OCI-LY3 (cell line): ENCODE measurements around the gene VAMP7.

Experiments
- EZH2phosphoT487 ChIP-seq: fragments of 200-600 bp; shearing (Covaris generic); IDR thresholded peaks from 2 replicates; pipeline ENCODE4 v1.6.1; 2018; ENCODE audit warnings: antibody characterized with exemption, mixed run types, low read depth
- TF ChIP-seq, protein P1 (sequence below): fragments of 200-600, 300-600 bp; sonication (generic); IDR thresholded peaks from 2 replicates; pipeline ENCODE4 v1.5.1; 2014; ENCODE audit warnings: antibody characterized with exemption, low read length, low read depth

DNA sequence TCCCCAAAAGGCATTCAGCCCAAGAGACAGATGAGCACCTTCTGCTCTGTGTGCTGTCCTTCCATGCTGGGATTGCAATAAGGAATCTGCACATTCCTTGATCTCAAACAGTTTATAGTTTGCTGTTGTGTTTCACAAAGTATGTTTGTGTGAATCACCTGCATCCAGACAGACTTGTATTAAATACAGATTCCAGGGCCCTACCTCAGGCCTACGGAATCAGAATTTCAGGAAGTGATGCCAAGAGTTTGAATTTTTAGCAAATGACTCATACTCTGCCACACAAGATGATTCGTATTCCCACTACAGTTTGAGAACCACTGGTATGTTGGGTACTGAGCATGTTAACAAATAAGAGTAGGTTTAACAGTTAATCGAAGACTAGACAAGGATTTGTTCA lies 7.0 kb downstream of the VAMP7 start:
- TF ChIP-seq, protein P1, sequence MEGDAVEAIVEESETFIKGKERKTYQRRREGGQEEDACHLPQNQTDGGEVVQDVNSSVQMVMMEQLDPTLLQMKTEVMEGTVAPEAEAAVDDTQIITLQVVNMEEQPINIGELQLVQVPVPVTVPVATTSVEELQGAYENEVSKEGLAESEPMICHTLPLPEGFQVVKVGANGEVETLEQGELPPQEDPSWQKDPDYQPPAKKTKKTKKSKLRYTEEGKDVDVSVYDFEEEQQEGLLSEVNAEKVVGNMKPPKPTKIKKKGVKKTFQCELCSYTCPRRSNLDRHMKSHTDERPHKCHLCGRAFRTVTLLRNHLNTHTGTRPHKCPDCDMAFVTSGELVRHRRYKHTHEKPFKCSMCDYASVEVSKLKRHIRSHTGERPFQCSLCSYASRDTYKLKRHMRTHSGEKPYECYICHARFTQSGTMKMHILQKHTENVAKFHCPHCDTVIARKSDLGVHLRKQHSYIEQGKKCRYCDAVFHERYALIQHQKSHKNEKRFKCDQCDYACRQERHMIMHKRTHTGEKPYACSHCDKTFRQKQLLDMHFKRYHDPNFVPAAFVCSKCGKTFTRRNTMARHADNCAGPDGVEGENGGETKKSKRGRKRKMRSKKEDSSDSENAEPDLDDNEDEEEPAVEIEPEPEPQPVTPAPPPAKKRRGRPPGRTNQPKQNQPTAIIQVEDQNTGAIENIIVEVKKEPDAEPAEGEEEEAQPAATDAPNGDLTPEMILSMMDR = no peak
- no peak for TF ChIP-seq EZH2phosphoT487
